ENCODE measurements around the gene ATXN1.
"Not testable (repeated sequence)": the region's sequence is repeated elsewhere in the genome, so short reads cannot be mapped to it uniquely, and the experiment has no call there.

ATXN1 gene

GRCh38 chr6:16394632-16395031, 366.6 kb downstream of the ATXN1 start:
- no peak for TF ChIP-seq CTCF (IDR thresholded peaks at IDR 0.05; ENCODE audit: low read depth, low read length, missing control alignments)
- no peak for DNase-seq (ENCODE audit: low read depth)
- H3K4me3 ChIP-seq (ENCODE audit: low read depth, low read length): no peak overlapping the region

GRCh38 chr6:16393326-16393725, 367.9 kb downstream of the ATXN1 start:
- DNase-seq (ENCODE audit: low read depth): no peak
- no peak overlapping the region for H3K4me3 ChIP-seq (ENCODE audit: low read depth, low read length)
- TF ChIP-seq CTCF (IDR thresholded peaks at IDR 0.05; ENCODE audit: low read depth, low read length, missing control alignments): no peak

GRCh38 chr6:16392010-16392409, 369.2 kb downstream of the ATXN1 start:
- DNase-seq (ENCODE audit: low read depth): no peak
- H3K4me3 ChIP-seq (ENCODE audit: low read depth, low read length): no peak overlapping the region
- no peak for TF ChIP-seq CTCF (IDR thresholded peaks at IDR 0.05; ENCODE audit: low read depth, low read length, missing control alignments)

- no peak for TF ChIP-seq CTCF (IDR thresholded peaks at IDR 0.05; ENCODE audit: low read depth, low read length, missing control alignments)
- H3K4me3 ChIP-seq (ENCODE audit: low read depth, low read length): no peak overlapping the region
- no peak for DNase-seq (ENCODE audit: low read depth)
These were observed 369.8 kb downstream of the ATXN1 start for GRCh38 chr6:16391451-16391912.

GRCh38 chr6:16390909-16391450, 370.3 kb downstream of the ATXN1 start:
- H3K4me3 ChIP-seq (ENCODE audit: low read depth, low read length); DNase-seq (ENCODE audit: low read depth): not testable (repeated sequence)

- no peak for DNase-seq (ENCODE audit: low read depth)
- no peak overlapping the region for H3K4me3 ChIP-seq (ENCODE audit: low read depth, low read length)
- no peak for TF ChIP-seq CTCF (IDR thresholded peaks at IDR 0.05; ENCODE audit: low read depth, low read length, missing control alignments)
These were observed 371.6 kb downstream of the ATXN1 start for GRCh38 chr6:16389642-16390041.

GRCh38 chr6:16388488-16388887, 372.8 kb downstream of the ATXN1 start:
- no peak for DNase-seq (ENCODE audit: low read depth)
- no peak overlapping the region for H3K4me3 ChIP-seq (ENCODE audit: low read depth, low read length)
- no peak for TF ChIP-seq CTCF (IDR thresholded peaks at IDR 0.05; ENCODE audit: low read depth, low read length, missing control alignments)
